ENCODE results near the gene HAPSTR1. TPM values are rescaled to one million over a fixed set of nuclear protein-coding genes. Genes with fewer than 3 reads are reported as not detected.
"Not testable (repeated sequence)": the region's sequence is repeated elsewhere in the genome, so short reads cannot be mapped to it uniquely, and the experiment has no call there.

HAPSTR1 gene
- total RNA-seq, 4 donors from 2014 or later = 44.8 to 71.7 (median 57.6) TPM

DNA sequence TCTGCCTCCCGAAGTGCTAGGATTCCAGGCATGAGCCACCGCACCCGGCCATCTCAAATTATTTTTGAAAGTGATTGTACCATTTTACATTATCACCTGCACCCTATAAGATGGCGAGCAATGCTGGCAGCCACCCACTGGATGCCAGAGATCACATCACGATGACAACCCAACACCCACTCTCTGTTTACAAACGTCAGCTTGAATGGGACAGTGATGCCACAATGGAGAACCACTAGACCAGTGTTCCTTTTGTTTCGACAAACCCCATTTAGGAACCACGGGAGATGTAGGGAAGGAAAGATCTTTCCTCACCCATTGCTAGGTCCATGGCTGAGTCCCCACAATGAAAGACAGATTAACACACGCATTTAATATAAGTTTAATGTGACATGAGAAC, 20.1 kb upstream of the HAPSTR1 start:
- DNase-seq (ENCODE audit: low spot score) (no peak), ATAC-seq (ENCODE audit: low FRiP score) (no peak)
- TF ChIP-seq CTCF (IDR thresholded peaks at IDR 0.05) = no peak

- TF ChIP-seq CTCF (IDR thresholded peaks at IDR 0.05) = no peak
- DNase-seq (ENCODE audit: low spot score) (no peak), ATAC-seq (ENCODE audit: low FRiP score) (no peak)
Observed at GRCh38 chr16:9072806-9073341, 18.6 kb upstream of the HAPSTR1 start.

DNA sequence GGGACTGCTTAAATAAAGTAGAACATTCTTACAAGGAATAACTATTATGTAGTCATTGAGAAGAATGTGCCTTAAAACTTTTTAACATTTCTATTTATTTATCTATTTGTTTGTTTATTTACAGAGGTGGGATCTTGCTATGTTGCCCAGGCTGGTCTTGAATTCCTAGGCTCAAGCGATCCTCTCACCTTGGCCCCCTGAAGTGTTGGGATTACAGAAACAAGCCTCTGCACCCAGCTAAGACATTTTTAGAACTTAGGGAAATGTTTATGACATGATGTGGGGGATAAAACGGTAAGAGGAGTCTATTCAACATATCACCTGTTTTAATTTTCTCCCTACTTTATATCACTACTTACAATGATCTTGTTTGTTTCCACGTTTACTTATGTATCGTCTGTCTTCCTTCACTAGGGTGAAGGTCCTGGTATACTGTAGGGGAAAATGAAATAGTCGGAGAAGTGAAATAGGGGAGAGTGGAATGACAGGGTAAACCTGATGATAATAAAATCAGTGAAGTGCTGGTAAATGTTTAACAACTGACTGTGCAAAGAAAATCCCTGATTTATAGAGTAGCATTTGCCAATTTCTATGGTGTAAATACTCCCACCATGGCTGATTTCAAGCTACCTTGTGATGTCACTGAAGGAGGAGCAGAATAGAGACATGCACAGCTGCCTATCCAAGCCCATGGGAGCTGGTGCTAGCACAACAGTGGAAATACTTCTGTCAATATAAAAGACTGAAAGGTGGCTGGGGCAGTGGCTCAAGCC, 16.0 kb upstream of the HAPSTR1 start:
- TF ChIP-seq CTCF (IDR thresholded peaks at IDR 0.05) = no peak
- DNase-seq (ENCODE audit: low spot score) = no peak
- ATAC-seq (ENCODE audit: low FRiP score) = no peak

DNA sequence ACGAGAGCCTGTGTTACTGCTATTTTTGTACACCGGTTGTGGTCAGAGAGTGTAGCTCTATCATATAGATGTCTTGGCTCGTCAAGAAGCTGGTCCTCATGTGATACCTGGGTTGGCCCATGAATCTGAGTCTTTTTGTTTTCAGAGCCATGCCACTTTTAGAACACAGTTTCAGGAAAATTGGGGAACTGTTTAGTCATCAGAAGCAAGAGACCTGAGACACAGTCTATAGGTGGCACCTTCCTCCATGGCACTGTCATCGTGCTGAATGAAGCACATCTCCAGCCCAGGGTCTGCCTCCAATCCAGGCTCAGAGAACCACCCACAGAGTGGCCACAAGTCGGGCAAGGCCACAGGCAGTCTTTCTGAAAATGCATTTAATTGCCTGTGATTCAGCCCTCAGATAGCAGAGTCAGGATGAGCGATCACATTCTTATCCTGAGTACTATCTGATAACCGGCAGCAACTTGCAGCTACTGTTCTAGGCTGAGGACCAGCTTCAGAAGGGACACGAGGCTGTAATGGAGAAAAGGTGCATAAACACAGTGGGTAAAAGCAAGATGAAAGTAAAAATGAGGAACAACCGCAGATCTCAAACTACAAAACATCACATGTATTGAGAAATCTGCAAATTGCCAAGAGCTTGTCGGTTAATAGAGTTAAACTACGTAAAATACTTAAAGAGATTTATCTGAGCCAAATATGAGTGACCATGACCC, 14.2 kb upstream of the HAPSTR1 start:
- TF ChIP-seq CTCF (IDR thresholded peaks at IDR 0.05) = no peak
- no peak for DNase-seq (ENCODE audit: low spot score)
- ATAC-seq (ENCODE audit: low FRiP score) = no peak

DNA sequence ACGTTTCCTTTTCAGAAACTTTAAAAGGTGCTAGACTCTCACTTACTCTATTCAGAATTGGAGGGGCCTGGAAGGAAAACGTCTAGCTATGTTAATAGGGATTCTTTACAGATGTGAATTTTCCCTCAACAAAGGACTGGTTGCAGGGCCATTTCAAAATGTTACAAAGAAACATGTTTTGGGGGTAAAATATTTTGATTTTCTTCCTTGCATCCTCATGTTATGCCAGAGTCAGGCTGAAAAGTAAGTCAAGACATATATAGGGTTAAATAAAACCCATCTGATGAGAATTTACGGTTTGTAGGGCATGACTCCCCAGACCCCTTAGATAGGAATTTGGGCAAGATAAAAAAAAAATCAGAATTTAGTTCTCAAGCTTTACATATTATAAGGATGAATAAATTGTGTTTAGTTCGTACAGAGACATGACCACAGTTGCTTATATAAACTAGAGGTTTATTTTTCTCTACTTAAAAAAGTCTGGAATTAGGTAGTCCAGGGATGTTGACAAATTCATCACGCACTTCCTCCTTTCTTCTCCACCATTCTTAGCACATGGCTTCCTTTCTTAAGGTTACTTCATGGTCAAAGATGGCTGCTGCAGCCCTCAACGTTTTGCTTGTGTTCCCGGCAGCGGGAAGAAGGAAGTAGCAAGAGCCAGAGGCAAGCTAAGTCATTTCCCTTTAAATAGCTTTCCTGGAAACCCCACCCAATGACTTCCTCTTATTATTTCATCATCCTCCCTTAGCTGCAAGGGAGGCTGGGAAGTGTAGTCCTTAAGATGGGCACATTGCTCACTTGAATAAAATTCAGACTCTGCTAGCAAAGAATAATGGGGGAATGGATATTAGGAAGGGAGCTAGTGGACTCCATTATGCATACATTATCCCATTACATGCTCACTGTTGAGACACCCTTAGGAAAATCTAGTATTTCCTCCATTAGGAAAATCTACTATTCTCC, 12.7 kb upstream of the HAPSTR1 start:
- not testable (repeated sequence) for ATAC-seq (ENCODE audit: low FRiP score); DNase-seq (ENCODE audit: low spot score)

GRCh38 chr16:9079430-9079812, 12.0 kb upstream of the HAPSTR1 start:
- DNase-seq (ENCODE audit: low spot score) = no peak
- TF ChIP-seq CTCF (IDR thresholded peaks at IDR 0.05) = no peak
- no peak for ATAC-seq (ENCODE audit: low FRiP score)

GRCh38 chr16:9081158-9081557, 10.3 kb upstream of the HAPSTR1 start:
- no peak for ATAC-seq (ENCODE audit: low FRiP score)
- DNase-seq (ENCODE audit: low spot score) = no peak
- TF ChIP-seq CTCF (IDR thresholded peaks at IDR 0.05) = no peak
